GM18511 (cell line): ENCODE measurements around the gene XYLT2.
"Not testable (repeated sequence)": the region's sequence is repeated elsewhere in the genome, so short reads cannot be mapped to it uniquely, and the experiment has no call there.

Source experiments
- ATAC-seq: cut with Tn5 transposase; IDR thresholded peaks from one replicate; pipeline ENCODE4 v1.9.1; 2021; ENCODE audit warnings: mild to moderate bottlenecking, moderate library complexity; ENCODE audit not compliant: unreplicated experiment

XYLT2 gene

GRCh38 chr17:50345432-50346312, at the start of gene XYLT2:
Gene XYLT2 (plus strand): TSS chr17:50346126. CDS start chr17:50346141, 15 bp downstream.
- ATAC-seq, result peak; percentile 78

GRCh38 chr17:50297407-50297865, 48.5 kb upstream of the XYLT2 start:
- no peak for ATAC-seq

GRCh38 chr17:50298018-50298417, 47.9 kb upstream of the XYLT2 start:
- ATAC-seq, result no peak

- no peak for ATAC-seq
Observed at GRCh38 chr17:50299776-50300175, 46.1 kb upstream of the XYLT2 start.

GRCh38 chr17:50300824-50301223, 45.1 kb upstream of the XYLT2 start:
- ATAC-seq, result not testable (repeated sequence)

GRCh38 chr17:50301891-50302584, 43.9 kb upstream of the XYLT2 start:
- no peak for ATAC-seq

GRCh38 chr17:50303051-50303450, 42.9 kb upstream of the XYLT2 start:
- no peak for ATAC-seq

- ATAC-seq, result no peak
Observed at GRCh38 chr17:50303596-50303995, 42.3 kb upstream of the XYLT2 start.

GRCh38 chr17:50304781-50305404, 41.0 kb upstream of the XYLT2 start:
- no peak for ATAC-seq

GRCh38 chr17:50307654-50308053, 38.3 kb upstream of the XYLT2 start:
- no peak for ATAC-seq

GRCh38 chr17:50308666-50309065, 37.3 kb upstream of the XYLT2 start:
- no peak for ATAC-seq

GRCh38 chr17:50310455-50311111, 35.3 kb upstream of the XYLT2 start:
- ATAC-seq, result no peak

- no peak for ATAC-seq
Observed at GRCh38 chr17:50311112-50311460, 34.8 kb upstream of the XYLT2 start.

GRCh38 chr17:50311483-50311882, 34.4 kb upstream of the XYLT2 start:
- ATAC-seq, result no peak

GRCh38 chr17:50312308-50312707, 33.6 kb upstream of the XYLT2 start:
- ATAC-seq, result no peak

GRCh38 chr17:50314456-50315011, 31.4 kb upstream of the XYLT2 start:
- no peak for ATAC-seq

- no peak for ATAC-seq
Observed at GRCh38 chr17:50316016-50316587, 29.8 kb upstream of the XYLT2 start.

GRCh38 chr17:50316660-50317059, 29.3 kb upstream of the XYLT2 start:
- ATAC-seq, result not testable (repeated sequence)

- no peak for ATAC-seq
Observed at GRCh38 chr17:50317121-50317520, 28.8 kb upstream of the XYLT2 start.

- no peak for ATAC-seq
Observed at GRCh38 chr17:50318501-50319285, 27.2 kb upstream of the XYLT2 start.
